CD4-positive, alpha-beta T cell treated with Interferon gamma for 1 hour (primary cell): ENCODE results near the gene TDO2.
"Not testable (repeated sequence)": the region's sequence is repeated elsewhere in the genome, so short reads cannot be mapped to it uniquely, and the experiment has no call there.

Source experiments
- DNase-seq: peaks from one replicate; pipeline ENCODE4 v3.0.0-alpha.2; 2020

Gene TDO2

DNA sequence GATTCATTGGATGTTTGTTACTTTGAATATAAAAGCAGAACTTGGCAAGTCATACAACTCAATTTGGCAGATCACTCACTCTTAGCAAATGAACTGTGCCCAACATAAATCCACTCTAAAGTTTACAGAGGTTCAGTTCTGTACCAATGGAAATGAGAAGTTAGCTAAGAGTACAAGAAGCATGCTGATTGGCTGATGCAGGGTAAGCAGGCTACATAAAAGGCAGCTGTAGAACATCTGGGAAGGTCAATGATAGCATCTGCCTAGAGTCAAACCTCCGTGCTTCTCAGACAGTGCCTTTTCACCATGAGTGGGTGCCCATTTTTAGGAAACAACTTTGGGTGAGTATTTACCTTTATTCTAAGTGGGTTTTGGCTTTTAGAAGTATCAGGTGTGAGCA lies at the start of gene TDO2:
Gene TDO2 (plus strand): TSS at position 244 of the 400 bp plus-strand sequence. CDS start 63 bp downstream, at position 307.
- DNase-seq = no peak

DNA sequence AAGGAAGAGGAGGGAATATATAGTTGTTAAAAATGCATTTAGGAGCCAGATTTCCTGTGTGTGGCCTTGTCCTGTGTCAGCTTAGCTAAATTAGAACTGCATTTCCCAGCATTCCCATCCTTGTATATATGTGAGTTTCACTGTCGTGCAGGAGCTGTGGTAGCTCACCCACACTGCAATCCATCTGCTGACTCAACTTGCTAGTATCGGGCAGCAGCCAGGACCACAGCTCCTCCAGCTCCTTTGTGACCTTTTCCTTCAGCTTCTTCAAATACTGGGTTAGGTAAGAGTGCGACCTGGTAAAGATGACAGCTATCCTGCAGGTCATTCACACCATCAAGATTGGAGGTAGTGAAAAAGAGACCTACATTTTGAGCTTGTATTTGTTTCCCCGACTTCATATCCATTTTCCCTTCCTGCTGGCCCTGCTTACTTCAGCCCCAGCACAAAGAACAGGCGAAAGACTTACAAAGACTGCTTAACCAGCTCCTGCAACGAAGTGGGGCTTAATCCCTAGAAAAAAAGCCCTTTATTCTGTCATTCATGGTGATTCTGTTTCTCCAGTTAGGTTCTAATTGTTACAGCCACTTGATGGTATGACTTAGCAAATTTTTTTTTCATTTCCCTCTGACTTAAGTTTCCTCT lies 48.8 kb upstream of the TDO2 start:
- no peak for DNase-seq

DNA sequence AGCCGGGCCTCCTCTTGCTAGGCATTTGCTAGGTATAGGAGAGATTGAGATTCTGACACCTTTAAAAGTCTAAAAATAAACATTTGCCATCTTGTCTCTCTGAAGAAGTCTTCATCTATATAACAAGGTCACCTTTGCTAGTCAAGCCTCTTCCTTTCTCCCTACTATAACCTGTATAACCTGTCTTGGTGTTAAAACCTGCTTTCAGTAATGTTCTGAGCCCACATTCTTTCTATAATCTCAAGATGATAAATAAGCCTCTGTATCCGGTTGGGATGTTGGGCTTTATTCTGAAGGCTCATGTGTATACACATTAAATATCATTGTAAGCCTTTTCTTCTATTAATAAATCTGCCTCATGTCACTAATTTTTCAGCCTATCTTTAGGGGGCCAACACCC lies 47.6 kb upstream of the TDO2 start:
- no peak for DNase-seq

DNA sequence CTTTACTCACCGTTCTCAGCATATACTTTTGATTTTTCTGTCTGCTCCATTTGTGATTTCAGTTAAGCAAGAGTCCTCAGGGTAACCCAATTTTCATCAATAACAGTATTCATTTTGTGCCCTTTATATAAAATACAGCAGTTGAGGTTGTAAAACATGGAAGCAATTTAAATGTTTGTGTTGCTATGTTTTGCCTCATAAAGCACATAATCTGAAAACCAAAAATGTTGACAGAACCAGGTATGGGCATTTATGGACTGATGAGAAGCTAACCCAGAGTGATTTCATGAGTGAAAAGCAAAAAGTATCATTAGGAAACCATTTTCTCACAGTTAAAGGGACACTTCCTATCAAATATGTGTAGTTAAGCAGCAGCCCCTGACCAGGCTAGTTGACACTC lies 37.3 kb upstream of the TDO2 start, which contains the start of gene ASIC5:
Gene ASIC5 (minus strand): TSS at position 101 of the 400 bp plus-strand sequence. CDS start 51 bp downstream, at position 50.
- DNase-seq = no peak

DNA sequence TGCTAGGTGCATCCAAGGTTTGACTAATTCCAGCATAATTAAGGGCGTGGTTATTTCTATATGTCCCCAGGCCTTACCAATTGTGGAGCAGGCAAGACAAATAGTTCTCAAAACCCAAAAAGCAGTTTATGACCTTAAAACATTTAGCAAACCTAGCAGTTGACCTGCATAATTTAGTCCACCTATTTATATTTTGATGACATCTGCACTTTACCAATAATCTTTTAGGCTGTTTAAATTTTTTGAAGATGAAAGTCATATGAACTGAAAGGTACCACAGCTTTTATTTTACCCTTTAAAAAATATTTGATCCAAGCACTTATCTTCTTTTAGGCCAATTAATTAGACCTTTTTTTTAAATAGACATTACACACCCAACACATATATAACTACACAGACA lies 27.6 kb upstream of the TDO2 start:
- DNase-seq = no peak

DNA sequence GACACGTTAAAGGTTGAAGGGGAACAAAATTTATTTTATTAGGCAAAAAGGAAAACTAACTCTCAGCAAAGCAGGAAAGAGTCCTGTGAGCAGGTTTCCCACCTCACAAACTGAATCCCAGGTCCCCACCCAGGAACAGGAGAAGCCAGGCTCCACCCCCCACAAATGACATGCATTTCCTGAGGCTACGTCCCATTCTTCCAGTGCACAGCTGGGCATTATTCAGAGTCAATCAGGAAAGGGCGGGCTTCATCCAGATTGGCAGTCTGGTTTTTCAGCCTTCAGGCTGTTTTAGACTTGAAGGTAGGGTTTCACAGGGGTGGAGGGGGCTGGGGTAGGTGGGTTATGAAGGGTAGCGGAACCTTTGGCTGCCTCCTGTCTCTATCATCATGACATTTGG lies 25.5 kb upstream of the TDO2 start:
- no peak for DNase-seq

DNA sequence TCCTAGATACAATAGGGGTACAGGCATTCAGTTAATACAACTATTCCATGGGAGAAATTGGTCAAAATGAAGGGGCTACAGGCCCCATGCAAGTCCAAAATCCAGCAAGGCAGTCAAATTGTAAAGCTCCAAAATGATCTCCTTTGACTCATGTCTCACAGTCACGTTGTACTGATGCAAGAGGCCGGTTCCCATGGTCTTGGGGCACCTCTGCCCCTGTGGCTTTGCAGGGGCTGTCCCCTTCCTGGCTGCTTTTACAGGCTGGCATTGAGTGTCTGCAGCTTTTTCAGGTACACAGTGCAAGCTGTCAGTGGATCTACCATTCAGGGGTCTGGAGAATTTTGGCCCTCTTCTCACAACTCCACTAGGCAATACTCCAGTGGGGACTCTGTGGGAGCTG lies 24.9 kb upstream of the TDO2 start:
- no peak for DNase-seq

DNA sequence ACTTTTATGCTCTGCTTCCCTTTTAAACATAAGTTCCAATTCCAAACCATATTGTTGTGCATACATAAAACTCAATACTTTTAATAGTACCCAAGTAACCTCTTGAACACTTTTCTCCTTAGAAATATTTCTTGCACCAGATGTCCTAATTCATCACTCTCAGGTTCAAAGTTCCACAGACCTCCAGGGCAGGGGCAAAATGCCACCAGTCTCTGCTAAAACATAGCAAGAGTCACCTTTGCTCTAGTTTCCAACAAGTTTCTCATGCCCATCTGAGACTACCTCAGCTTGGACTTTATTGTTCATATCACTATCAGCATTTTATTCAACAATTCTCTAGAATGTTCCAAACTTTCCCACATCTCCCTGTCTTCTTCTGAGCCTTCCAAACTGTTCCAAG lies 23.7 kb upstream of the TDO2 start:
- DNase-seq = no peak

DNA sequence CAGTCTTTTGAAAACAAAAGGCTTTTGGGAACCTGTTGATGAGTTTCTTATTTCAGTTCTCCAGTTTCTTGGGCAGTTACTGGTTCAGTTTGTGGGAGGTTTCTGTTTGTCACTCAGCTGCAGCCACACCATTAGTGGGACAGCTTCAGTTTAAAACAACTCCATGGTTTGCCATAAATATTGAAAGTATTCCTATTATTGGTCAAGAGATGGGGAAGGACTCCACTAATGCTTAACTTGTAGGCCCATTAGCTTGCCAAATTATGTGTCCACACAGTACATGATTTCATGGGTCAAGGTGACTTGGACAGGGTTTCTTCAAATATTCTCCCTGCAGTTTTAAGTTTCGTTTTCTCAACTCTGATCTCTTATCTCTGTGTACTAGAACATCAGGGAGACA lies 21.9 kb upstream of the TDO2 start:
- no peak for DNase-seq

DNA sequence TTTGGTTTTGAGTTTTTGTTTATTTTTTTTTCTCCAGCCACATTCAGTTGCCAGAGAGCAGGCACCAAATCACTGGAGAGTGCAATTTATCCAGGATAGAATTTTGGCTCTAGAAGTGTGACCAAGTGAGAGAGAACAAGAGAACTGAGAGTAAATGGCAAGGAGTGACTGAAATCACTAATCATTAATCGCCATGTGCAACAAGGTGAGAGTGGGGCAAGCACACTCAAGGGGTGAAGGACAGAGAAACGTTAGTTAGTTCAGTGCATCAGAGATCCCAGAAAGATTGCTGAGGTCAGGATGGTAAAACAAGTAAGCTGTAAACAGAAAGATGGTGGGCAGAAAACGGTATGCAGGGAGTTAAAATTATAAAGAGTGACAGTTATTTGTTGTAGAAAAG lies 19.6 kb upstream of the TDO2 start:
- DNase-seq = no peak

DNA sequence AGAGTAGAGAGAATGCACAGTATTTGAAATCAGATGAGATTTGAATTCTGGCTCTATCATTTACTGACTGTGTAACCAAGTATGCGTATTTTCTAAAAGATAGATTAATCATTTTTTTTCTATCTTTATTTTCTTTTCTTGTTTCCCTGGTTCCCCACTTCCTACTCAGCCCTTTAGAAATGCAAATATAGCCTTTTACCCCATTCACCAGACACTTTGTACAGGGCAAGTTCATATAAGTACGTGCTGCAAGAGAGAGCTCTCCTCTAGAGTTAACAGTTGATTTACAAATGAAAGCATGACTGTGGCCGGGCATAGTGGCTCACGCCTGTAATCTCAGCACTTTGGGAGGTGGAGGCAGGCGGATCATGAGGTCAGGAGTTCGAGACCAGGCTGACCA lies 17.8 kb upstream of the TDO2 start:
- DNase-seq = no peak

DNA sequence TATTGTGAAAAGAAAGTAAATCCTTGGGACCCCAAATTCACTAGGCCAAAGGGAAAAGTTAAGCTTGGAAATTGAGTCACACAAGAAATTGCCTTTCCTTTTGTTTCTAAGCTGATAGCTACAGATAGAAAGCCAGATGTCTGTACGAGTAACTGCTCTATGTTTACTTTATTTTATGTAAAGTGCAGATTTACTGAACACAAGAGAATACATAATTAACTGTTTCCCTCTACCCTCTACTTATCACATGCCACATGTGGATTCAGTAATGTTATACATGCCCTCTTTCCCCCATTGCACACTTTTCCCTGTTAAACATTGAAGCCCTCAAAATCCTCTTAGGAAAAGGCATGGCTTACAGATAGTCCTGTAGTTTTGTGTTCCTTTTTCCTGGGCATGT lies 16.5 kb upstream of the TDO2 start:
- no peak for DNase-seq

DNA sequence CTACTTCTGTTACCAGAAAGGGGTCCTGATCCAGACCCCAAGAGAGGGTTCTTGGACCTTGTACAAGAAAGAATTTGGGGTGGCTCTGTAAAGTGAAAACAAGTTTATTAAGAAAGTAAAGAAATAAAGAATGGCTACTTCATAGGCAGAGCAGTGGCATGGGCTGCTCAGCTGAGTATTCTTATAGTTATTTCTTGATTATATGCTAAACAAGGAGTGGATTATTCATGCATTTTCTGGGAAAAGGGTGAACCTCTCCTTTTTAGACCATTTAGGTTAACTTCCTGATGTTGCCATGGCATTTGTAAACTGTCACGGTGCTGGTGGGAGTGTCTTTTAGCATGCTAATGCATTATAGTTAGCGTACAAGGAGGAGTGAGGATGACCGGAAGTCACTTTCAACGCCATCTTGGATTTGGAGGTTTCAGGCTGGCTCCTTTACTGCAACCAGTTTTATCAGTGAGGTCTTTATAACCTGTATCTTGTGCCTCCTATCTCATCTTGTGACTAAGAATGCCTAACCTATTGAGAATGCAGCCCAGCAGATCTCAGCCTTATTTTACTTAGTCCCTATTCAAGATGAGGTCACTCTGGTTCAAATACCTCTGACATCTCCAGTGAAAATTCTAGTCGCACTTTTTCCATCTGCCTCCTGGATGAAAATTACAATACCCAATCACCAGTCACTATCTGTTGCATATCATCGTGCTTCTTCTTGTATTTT lies 15.5 kb upstream of the TDO2 start:
- DNase-seq = no peak

DNA sequence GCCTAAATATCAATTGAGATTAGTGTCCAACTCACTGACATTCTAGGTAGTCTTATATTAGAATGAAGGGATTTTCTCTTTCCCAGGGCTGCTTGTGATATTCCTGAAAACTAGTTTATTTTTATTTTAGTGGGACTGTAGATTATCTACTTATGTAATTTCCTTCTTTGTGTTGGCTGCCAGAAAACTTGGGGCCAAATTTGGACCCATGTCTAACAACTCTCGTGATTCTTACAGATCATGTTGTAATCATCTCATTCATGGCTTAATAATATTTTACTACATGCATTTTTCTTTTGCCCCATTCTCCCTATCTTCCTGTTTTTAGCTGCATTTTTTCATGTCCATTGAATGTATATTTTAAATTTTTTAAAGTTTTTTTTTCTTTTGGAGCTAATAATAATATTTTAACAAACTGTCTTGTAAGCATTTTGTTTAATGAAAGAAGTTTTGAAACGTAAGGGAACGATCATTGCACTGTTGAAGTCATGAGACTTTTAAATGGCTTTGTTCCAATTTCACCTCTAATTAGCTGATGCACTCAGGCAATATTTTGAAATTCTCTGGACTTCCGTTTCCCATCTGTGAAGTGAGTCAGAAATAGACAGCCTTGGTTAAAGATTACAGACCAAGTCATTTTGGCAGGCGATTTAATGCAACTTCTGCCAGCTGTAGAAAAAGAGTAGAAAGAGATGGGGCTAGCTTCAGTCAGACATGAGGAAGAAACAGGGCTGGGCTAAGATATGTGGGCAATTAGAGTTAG lies 14.3 kb upstream of the TDO2 start:
- no peak for DNase-seq

DNA sequence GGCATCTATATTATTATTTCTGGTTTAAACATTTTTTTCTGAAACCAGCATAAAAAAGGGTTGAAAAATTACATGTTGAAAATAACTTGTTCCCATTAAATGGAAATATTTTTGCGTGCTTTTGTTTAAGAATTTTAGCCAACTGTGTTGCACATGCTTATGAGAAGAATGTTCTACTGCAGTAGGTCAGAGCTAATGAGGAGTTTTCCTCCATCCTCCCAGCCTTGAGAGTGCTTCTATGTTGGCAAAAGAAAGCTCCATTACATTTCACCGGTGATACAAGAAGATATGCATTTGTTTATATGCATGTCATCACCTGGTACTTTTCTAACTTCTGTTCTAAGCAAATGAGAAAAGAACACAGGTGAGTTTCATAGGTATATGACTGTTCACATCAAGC lies 13.6 kb upstream of the TDO2 start:
- DNase-seq = no peak

DNA sequence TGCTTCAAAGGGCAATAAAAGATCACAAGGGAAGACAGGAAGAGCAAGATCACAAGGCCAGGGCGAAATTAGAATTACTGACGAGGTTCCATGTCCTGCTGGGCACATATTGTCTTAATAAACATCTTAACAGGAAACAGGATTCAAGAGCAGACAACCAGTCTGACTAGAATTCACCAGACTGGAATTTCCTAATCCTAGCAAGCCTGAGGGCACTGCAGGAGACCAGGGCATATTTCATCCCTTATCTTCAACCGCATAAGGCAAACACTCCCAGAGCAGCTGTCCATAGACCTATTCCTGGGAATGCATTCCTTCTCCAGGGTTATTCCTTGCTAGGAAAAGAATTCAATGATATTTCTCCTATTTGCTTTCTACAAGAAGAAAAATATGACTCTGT lies 12.4 kb upstream of the TDO2 start:
- DNase-seq = no peak

DNA sequence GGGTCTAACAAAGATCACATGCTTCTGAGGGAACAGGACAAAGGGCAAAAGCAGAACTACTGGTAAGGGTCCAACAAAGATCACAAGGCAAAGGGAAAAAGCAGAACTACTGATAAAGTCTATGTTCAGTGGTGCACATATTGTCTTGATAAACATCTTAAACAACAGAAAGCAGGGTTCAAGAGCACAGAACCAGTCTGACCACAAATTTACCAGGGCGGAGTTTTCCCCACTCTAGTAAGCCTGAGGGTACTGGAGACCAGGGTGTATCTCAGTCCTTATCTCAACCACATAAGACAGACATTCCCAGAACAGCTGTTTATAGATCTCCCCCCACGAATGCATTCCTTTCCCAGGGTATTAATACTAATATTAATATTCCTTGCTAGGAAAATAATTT lies 5.1 kb upstream of the TDO2 start:
- DNase-seq = not testable (repeated sequence)

DNA sequence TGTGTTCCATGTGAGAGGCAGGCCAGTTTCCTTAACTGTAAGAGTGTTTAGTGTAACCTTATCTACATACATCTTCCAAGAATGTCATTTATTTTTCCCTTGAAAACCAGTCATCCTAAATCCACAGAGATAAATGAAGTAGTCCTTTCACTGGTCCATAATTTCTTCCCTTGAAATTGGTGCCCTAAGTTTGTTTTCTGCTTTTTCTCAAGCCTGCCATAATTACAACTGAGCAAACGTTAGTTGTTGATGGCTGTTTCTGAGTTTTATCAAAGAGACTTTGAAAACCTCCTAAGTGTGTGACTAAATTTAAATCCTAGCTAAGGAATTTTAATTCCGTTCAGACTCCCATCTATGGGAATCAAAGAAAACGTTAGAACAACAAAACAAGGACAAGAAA lies 3.6 kb upstream of the TDO2 start:
- DNase-seq = no peak

DNA sequence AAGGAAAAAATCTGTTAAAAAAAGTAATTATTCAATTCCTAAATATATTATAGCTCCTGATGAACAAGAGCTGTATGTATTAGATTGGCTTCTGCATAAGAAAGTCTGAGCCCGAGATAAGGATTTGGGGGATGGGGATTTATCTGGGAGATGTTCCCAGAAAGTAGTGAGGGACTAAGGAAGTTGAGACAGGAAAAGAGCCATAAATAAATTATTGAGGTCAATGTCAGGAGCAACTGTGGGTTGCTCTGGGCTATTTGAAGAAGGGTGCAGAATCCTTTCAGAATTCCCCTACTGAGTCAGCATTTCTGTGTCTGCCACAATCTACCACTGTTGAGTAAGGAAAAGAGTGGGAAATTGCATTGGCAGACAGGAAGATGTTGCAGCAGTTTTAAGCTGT lies 3.1 kb upstream of the TDO2 start:
- DNase-seq = no peak

DNA sequence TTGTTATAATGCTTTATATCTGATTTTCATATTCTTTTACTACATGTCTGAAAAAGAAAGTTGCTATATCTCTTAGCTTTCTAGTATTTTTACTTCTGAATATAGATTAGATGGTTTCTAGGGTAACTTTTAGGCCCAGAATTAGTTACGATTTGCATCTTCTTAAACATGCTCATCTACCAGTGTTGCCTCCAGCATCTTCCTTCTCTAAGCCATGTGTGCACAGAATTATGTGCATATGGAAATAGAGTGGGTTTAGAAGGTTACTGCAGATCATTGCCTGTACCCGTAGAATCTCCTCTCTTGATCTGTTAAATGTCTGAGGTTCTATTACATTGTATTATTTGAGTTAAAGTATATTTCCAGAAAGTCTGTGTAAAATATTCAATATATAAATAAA lies 2.5 kb upstream of the TDO2 start:
- DNase-seq = no peak

DNA sequence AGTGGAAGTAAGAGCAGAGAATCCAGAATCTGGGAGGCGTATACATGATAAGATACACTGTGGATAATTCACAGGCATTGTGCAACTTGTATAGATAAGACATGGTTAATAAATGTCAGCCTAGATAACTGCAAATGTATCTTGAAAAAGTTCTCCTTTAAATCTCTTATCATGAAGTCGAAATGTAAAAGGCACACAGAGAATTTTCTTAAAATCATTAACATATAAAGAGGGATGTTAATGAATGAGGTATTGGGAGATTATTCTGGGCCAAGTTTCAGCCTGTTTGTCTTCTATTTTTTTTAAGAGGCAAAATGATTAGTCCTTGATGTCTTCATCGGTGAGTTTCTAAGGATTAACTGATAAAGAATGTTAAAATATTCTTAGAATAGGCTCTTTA lies 835 bp downstream of the TDO2 start:
- DNase-seq = no peak

DNA sequence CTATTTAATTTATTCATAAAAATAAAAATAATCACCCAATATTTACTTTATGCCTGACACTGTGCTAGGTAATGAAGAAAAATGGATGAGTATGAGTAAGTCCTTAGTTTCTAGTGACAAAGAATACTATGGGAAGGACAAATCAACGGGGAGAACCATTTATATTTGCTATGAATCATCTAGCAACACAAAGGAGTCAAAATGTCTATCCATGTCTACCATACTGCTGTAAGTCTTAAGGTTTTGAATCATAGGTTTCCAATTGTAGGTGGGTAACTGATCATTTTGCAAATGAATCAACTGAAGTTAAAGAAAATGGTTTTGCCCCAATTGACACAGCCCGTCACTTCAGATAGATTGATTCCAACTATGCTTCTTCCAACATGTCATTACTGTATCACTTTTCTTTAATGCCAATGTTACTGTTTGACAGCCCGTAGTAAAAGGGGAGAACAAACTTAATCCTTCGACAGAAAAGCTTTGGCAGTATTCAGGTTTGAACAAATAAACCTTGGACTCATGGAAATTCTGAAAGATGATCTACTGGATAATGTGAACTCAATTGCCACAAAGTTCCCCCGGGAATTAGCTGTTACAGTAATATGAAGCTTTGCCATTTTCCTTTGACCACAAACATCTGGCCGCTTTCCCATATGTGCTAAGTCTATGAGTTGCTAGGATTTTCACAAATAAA lies 3.2 kb downstream of the TDO2 start:
- DNase-seq = no peak

DNA sequence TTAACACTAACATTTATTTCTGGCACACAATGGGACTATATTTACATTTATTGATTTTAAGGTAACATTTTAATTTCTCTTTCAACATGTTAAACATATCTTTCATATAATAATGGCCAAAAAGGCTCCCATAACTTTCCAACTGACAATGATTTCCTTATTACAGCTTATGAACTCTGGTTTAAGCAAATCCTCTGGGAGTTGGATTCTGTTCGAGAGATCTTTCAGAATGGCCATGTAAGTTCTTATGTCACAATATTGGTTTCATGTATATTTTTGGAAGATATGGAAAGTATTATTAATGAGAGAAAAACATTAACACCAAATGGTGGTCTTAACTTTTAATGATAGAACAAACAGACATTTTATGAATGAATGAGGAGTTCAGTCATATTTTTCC lies 4.1 kb downstream of the TDO2 start:
- DNase-seq = no peak
